Ishikawa (cell line): ENCODE measurements around the gene SYTL3.

Experiments used
- CEBPB ChIP-seq: IDR thresholded peaks from 2 replicates; pipeline ENCODE4 v1.6.1; 2012
- CREB1 ChIP-seq: IDR thresholded peaks from 2 replicates; pipeline ENCODE4 v1.6.1; 2012; ENCODE audit warnings: low read depth
- EGR1 ChIP-seq: IDR thresholded peaks from 2 replicates; pipeline ENCODE4 v1.6.1; 2012
- EP300 ChIP-seq: IDR thresholded peaks from 2 replicates; pipeline ENCODE4 v1.6.1; 2012; ENCODE audit warnings: borderline replicate concordance
- FOXM1 ChIP-seq: IDR thresholded peaks from 2 replicates; pipeline ENCODE4 v1.6.1; 2012; ENCODE audit warnings: low read depth, borderline replicate concordance
- NFIC ChIP-seq: IDR thresholded peaks from 2 replicates; pipeline ENCODE4 v1.6.1; 2012
- RAD21 ChIP-seq: IDR thresholded peaks from 2 replicates; pipeline ENCODE4 v1.6.1; 2012; ENCODE audit warnings: low read depth
- TAF1 ChIP-seq: IDR thresholded peaks from 2 replicates; pipeline ENCODE4 v1.6.1; 2012; ENCODE audit warnings: low read depth, mild to moderate bottlenecking
- TCF12 ChIP-seq: IDR thresholded peaks from 2 replicates; pipeline ENCODE4 v1.6.1; 2012; ENCODE audit warnings: low read depth
- TEAD4 ChIP-seq: IDR thresholded peaks from 2 replicates; pipeline ENCODE4 v1.6.1; 2012
- YY1 ChIP-seq: IDR thresholded peaks from 2 replicates; pipeline ENCODE4 v1.6.1; 2012; ENCODE audit warnings: low read depth
- ZBTB7A ChIP-seq: IDR thresholded peaks from 2 replicates; pipeline ENCODE4 v1.6.1; 2012; ENCODE audit warnings: low read depth
- TF ChIP-seq, protein P1 (sequence below): IDR thresholded peaks from 2 replicates; pipeline ENCODE4 v1.6.1; 2012
- TF ChIP-seq, protein P2 (sequence below): IDR thresholded peaks from 2 replicates; pipeline ENCODE4 v1.6.1; 2012
- TF ChIP-seq, protein P3 (sequence below): IDR thresholded peaks from 2 replicates; pipeline ENCODE4 v1.6.1; 2012; ENCODE audit warnings: low read depth, mild to moderate bottlenecking

SYTL3 gene

DNA sequence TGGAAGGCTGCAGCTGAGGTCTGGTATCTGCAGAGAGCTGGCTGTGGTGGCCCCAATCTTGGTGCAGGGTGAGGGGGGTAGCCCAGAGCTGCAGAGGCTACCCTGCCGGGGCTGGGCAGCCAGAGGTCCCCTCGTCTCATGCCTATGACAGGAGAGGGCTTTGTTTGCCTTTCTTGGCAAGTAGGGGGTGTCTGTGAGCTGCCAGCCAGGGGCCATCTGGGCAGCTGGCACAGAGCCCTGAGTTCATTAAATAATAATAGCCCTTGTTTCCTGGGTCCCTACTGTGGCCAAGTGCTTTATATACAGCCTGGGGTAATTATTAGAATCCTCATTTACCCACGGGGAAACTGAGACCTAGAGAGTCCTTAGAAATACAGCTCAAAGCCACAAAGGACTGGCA, 102.8 kb downstream of the SYTL3 start:
- no peak for TF ChIP-seq EP300
- peak; percentile 92 for TF ChIP-seq NFIC
- 0 out of 2 replicates have a peak, but pooled peaks have one; percentile 45 for TF ChIP-seq ZBTB7A
- TF ChIP-seq EGR1: no peak
- no peak for TF ChIP-seq FOXM1
- no peak for TF ChIP-seq CREB1
- TF ChIP-seq, protein P1, sequence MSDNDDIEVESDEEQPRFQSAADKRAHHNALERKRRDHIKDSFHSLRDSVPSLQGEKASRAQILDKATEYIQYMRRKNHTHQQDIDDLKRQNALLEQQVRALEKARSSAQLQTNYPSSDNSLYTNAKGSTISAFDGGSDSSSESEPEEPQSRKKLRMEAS: no peak
- peak; percentile 71 for TF ChIP-seq TCF12
- 0 out of 2 replicates have a peak, but pooled peaks have one; percentile 15 for TF ChIP-seq TEAD4
- peak; percentile 71 for TF ChIP-seq RAD21
- no peak for TF ChIP-seq CEBPB
- no peak for TF ChIP-seq YY1

DNA sequence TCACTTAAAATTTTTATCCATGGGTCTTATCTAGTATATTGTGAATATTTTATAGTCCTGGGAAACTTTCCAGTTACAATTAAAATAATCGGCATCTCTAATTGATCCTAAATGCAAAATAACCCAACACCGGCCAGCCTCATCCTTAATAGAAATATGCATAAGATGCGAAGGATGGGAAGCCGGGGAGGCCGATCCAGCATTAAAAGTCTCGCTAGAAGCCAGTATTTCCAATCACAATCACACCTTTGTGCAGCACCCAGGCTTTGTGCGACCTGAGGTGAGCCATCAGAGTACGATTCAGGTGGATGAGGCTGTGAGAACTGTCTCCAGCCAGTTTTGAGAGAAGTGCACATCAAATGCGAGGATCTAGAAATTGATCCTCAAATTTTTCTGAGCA, 104.0 kb downstream of the SYTL3 start:
- TF ChIP-seq EGR1: no peak
- TF ChIP-seq, protein P2, sequence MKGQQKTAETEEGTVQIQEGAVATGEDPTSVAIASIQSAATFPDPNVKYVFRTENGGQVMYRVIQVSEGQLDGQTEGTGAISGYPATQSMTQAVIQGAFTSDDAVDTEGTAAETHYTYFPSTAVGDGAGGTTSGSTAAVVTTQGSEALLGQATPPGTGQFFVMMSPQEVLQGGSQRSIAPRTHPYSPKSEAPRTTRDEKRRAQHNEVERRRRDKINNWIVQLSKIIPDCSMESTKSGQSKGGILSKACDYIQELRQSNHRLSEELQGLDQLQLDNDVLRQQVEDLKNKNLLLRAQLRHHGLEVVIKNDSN: no peak
- no peak for TF ChIP-seq YY1
- no peak for TF ChIP-seq CEBPB
- TF ChIP-seq NFIC: no peak
- TF ChIP-seq, protein P3, sequence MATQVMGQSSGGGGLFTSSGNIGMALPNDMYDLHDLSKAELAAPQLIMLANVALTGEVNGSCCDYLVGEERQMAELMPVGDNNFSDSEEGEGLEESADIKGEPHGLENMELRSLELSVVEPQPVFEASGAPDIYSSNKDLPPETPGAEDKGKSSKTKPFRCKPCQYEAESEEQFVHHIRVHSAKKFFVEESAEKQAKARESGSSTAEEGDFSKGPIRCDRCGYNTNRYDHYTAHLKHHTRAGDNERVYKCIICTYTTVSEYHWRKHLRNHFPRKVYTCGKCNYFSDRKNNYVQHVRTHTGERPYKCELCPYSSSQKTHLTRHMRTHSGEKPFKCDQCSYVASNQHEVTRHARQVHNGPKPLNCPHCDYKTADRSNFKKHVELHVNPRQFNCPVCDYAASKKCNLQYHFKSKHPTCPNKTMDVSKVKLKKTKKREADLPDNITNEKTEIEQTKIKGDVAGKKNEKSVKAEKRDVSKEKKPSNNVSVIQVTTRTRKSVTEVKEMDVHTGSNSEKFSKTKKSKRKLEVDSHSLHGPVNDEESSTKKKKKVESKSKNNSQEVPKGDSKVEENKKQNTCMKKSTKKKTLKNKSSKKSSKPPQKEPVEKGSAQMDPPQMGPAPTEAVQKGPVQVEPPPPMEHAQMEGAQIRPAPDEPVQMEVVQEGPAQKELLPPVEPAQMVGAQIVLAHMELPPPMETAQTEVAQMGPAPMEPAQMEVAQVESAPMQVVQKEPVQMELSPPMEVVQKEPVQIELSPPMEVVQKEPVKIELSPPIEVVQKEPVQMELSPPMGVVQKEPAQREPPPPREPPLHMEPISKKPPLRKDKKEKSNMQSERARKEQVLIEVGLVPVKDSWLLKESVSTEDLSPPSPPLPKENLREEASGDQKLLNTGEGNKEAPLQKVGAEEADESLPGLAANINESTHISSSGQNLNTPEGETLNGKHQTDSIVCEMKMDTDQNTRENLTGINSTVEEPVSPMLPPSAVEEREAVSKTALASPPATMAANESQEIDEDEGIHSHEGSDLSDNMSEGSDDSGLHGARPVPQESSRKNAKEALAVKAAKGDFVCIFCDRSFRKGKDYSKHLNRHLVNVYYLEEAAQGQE: no peak
- TF ChIP-seq TCF12: no peak
- TF ChIP-seq ZBTB7A: no peak
- TF ChIP-seq CREB1: no peak
- TF ChIP-seq, protein P1: no peak
- TF ChIP-seq FOXM1: no peak
- no peak for TF ChIP-seq RAD21
- no peak for TF ChIP-seq TEAD4
- no peak for TF ChIP-seq EP300
- TF ChIP-seq TAF1: no peak

DNA sequence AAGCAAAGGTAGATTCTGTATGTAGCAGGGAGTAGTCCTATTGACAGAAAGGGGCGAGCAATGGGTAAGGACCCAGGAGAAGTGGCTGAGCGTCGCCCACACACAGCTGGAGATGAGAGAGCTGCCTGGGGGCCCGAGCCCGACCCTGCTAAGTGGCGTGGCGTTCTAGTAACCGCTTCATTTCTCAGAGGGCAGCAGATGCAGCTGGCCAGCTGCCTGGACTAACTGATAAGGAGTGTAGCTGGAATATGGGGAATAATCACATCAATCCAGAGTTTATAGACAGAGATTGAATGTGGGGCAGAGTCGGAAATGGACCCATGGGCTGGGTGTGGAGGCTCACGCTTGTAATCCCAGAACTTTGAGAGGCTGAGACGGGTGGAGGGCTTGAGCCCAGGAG, 104.9 kb downstream of the SYTL3 start:
- no peak for TF ChIP-seq FOXM1
- TF ChIP-seq RAD21: no peak
- TF ChIP-seq, protein P2: no peak
- no peak for TF ChIP-seq ZBTB7A
- TF ChIP-seq EGR1: no peak
- TF ChIP-seq CEBPB: no peak
- TF ChIP-seq, protein P1: no peak
- no peak for TF ChIP-seq CREB1
- TF ChIP-seq, protein P3: no peak
- TF ChIP-seq EP300: no peak
- no peak for TF ChIP-seq TCF12
- no peak for TF ChIP-seq TEAD4
- TF ChIP-seq NFIC: no peak
- no peak for TF ChIP-seq YY1
- TF ChIP-seq TAF1: no peak

DNA sequence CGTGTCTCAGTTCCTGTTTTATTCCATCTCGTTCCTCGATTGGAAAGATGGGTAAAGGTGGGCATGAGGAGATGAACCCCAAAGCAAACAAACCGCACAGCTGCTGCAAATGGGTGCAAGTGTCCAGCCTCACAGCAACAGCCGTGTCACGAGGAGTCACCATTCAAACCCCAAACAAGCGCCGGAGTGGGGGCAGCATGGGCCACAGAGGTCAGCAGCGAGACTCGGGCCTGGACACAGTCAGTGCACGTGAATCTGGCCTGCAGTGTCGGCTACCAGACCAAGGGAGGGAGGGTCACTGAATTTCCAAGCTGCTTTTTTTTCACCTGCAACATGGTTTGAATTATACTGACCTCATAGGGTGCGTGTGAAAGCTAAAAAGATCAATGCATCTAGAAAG, 105.8 kb downstream of the SYTL3 start:
- TF ChIP-seq TCF12 (no peak), EGR1 (no peak), TEAD4 (no peak), YY1 (no peak), EP300 (no peak), TAF1 (no peak), CREB1 (no peak), CEBPB (no peak), ZBTB7A (no peak)
- TF ChIP-seq, protein P3: no peak
- TF ChIP-seq, protein P2: no peak
- TF ChIP-seq, protein P1: no peak
